RPMI8226 (cell line): ENCODE results near the gene KAZN.

ENCODE experiments used
- DNase-seq: peaks from one replicate; pipeline ENCODE4 v3.0.0-alpha.2; 2015

The KAZN gene

GRCh38 chr1:14777516-14778506 is 179.3 kb downstream of the KAZN start:
- DNase-seq: no peak

- DNase-seq: no peak
These were observed 180.0 kb downstream of the KAZN start for GRCh38 chr1:14778541-14778897.

- DNase-seq: peak; percentile 62
These were observed 180.7 kb downstream of the KAZN start for GRCh38 chr1:14778898-14779865.

- no peak for DNase-seq
These were observed 181.8 kb downstream of the KAZN start for GRCh38 chr1:14780271-14780670.

- no peak for DNase-seq
These were observed 183.3 kb downstream of the KAZN start for GRCh38 chr1:14781811-14782210.

GRCh38 chr1:14782741-14783591 is 184.5 kb downstream of the KAZN start:
- DNase-seq: no peak

GRCh38 chr1:14783592-14783886 is 185.1 kb downstream of the KAZN start:
- DNase-seq: no peak

GRCh38 chr1:14784790-14785773 is 186.6 kb downstream of the KAZN start:
- no peak for DNase-seq

- DNase-seq: no peak
These were observed 187.7 kb downstream of the KAZN start for GRCh38 chr1:14786109-14786675.

GRCh38 chr1:14786681-14787080 is 188.2 kb downstream of the KAZN start:
- DNase-seq: no peak

- no peak for DNase-seq
These were observed 189.1 kb downstream of the KAZN start for GRCh38 chr1:14787604-14788003.

- DNase-seq: no peak
These were observed 189.6 kb downstream of the KAZN start for GRCh38 chr1:14788080-14788479.

GRCh38 chr1:14790982-14791381 is 192.5 kb downstream of the KAZN start:
- no peak for DNase-seq

- no peak for DNase-seq
These were observed 193.2 kb downstream of the KAZN start for GRCh38 chr1:14791654-14792053.

GRCh38 chr1:14794136-14794768 is 195.8 kb downstream of the KAZN start:
- no peak for DNase-seq

GRCh38 chr1:14794906-14795305 is 196.4 kb downstream of the KAZN start:
- DNase-seq: no peak

- no peak for DNase-seq
These were observed 197.1 kb downstream of the KAZN start for GRCh38 chr1:14795589-14795988.

GRCh38 chr1:14800014-14800413 is 201.5 kb downstream of the KAZN start:
- DNase-seq: no peak

GRCh38 chr1:14800500-14801076 is 202.1 kb downstream of the KAZN start:
- no peak for DNase-seq
